ENCODE data around the gene SELENOM. TPM values are rescaled to one million over a fixed set of nuclear protein-coding genes. Genes with fewer than 3 reads are reported as not detected.
A peak's percentile ranks its signal among the peaks of the same experiment; 100 is the strongest.

Gene SELENOM
- total RNA-seq, 6 experiments from 2014 or later = 237 to 356 (median 265) TPM

GRCh38 chr22:31089160-31090100 lies 17.9 kb downstream of the SELENOM start:
- H3K9me3 Mint-ChIP-seq = no peaks in the 10 kb centered on the region
- peaks cover 1% of the 10 kb centered on the region; the same call in 1 of the 2 replicates for H3K27me3 Mint-ChIP-seq (ENCODE audit: insufficient read depth)
- H3K27ac Mint-ChIP-seq = no peak overlapping the region
- H3K4me3 Mint-ChIP-seq = no peak overlapping the region
- TF ChIP-seq CTCF (IDR thresholded peaks at IDR 0.05) = peak; percentile 85
- peaks cover 16% of the 10 kb centered on the region for H3K4me1 Mint-ChIP-seq (ENCODE audit: low read depth)
- no peak for DNase-seq
- H3K36me3 Mint-ChIP-seq (ENCODE audit: low read depth) = peaks cover 5% of the 10 kb centered on the region

- Mint-ChIP-seq H3K27ac (no peak overlapping the region), H3K36me3 (ENCODE audit: low read depth) (peaks cover 9% of the 10 kb centered on the region), H3K27me3 (ENCODE audit: insufficient read depth) (peaks cover 1% of the 10 kb centered on the region; the same call in 1 of the 2 replicates), H3K4me3 (no peak overlapping the region), H3K9me3 (no peaks in the 10 kb centered on the region), H3K4me1 (ENCODE audit: low read depth) (peaks cover 27% of the 10 kb centered on the region)
- TF ChIP-seq CTCF (IDR thresholded peaks at IDR 0.05) = no peak
- no peak for DNase-seq
Observed at GRCh38 chr22:31088233-31088986, 19.0 kb downstream of the SELENOM start.

- peaks cover 33% of the 10 kb centered on the region for H3K4me1 Mint-ChIP-seq (ENCODE audit: low read depth)
- H3K9me3 Mint-ChIP-seq = no peaks in the 10 kb centered on the region
- peaks cover 13% of the 10 kb centered on the region for H3K36me3 Mint-ChIP-seq (ENCODE audit: low read depth)
- TF ChIP-seq CTCF (IDR thresholded peaks at IDR 0.05) = no peak
- DNase-seq = no peak
- peak overlapping the region; percentile 40; the same call in 1 of the 2 replicates for H3K27ac Mint-ChIP-seq
- peaks cover 1% of the 10 kb centered on the region; the same call in 1 of the 2 replicates for H3K27me3 Mint-ChIP-seq (ENCODE audit: insufficient read depth)
- no peak overlapping the region for H3K4me3 Mint-ChIP-seq
Observed at GRCh38 chr22:31087744-31088215, 19.6 kb downstream of the SELENOM start.

- no peak for DNase-seq
- Mint-ChIP-seq H3K27me3 (ENCODE audit: insufficient read depth) (no peaks in the 10 kb centered on the region), H3K27ac (peak overlapping the region; percentile 78), H3K9me3 (no peaks in the 10 kb centered on the region), H3K4me3 (peak overlapping the region; percentile 56; the same call in 1 of the 2 replicates), H3K36me3 (ENCODE audit: low read depth) (peaks cover 22% of the 10 kb centered on the region), H3K4me1 (ENCODE audit: low read depth) (peaks cover 42% of the 10 kb centered on the region)
- TF ChIP-seq CTCF (IDR thresholded peaks at IDR 0.05) = no peak
Observed at GRCh38 chr22:31086703-31087330, 20.6 kb downstream of the SELENOM start.

GRCh38 chr22:31085928-31086327 lies 21.4 kb downstream of the SELENOM start:
- peak overlapping the region; percentile 72 for H3K4me3 Mint-ChIP-seq
- no peak for DNase-seq
- H3K9me3 Mint-ChIP-seq = no peaks in the 10 kb centered on the region
- H3K4me1 Mint-ChIP-seq (ENCODE audit: low read depth) = peaks cover 42% of the 10 kb centered on the region
- H3K27ac Mint-ChIP-seq = peak overlapping the region; percentile 78
- no peaks in the 10 kb centered on the region for H3K27me3 Mint-ChIP-seq (ENCODE audit: insufficient read depth)
- TF ChIP-seq CTCF (IDR thresholded peaks at IDR 0.05) = no peak
- H3K36me3 Mint-ChIP-seq (ENCODE audit: low read depth) = peaks cover 26% of the 10 kb centered on the region
